ENCODE data around the gene NKX2-1. TPM values are rescaled to one million over a fixed set of nuclear protein-coding genes. Genes with fewer than 3 reads are reported as not detected.

NKX2-1 gene
- total RNA-seq, 3 donors from 2014 or later (not counting 1 experiment from before 2014, with no cell fraction given), result not detected

DNA sequence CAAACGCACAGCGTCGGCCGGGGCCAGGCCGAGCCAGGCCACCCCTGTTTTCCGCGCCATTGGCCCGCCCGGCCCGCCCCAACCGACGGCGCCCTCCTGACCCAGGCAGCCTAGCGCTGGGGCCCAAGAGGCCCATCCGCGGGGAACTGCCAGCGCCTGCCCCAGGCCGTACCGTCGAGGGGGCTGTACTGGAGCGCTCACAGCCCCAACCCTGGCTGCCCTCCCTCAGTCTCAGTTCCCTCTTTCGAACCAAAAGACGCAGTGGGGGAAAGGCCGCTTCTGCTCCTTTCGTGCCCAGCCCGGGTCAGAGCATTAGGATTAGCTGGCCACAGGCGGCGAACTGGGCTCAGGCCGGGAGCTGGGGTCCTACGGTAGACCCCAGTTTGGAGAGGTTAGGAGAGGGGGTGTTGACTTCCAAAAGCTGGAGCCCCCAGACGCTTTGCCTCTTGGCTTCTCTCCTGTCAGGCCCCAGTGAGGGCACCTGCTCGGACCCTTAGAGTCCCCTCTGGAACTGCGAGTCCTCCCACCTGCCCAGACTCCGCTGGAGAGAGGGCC is 1.9 kb downstream of the NKX2-1 start:
- Mint-ChIP-seq H3K36me3 (peaks cover 7% of the 10 kb centered on the region), H3K4me1 (no peaks in the 10 kb centered on the region), H3K27ac (no peak overlapping the region), H3K9me3 (peaks cover 0 to 5% of the 10 kb centered on the region in 2 donors), H3K27me3 (ENCODE audit: low read depth in 2 of 2) (peaks cover 49 to 60% of the 10 kb centered on the region in 2 donors), H3K4me3 (no peak overlapping the region)
- ATAC-seq, result no peak
- WGBS (ENCODE audit: insufficient coverage), result 9% methylated on average over 34 of the region's 34 CpGs
- TF ChIP-seq, protein P1, sequence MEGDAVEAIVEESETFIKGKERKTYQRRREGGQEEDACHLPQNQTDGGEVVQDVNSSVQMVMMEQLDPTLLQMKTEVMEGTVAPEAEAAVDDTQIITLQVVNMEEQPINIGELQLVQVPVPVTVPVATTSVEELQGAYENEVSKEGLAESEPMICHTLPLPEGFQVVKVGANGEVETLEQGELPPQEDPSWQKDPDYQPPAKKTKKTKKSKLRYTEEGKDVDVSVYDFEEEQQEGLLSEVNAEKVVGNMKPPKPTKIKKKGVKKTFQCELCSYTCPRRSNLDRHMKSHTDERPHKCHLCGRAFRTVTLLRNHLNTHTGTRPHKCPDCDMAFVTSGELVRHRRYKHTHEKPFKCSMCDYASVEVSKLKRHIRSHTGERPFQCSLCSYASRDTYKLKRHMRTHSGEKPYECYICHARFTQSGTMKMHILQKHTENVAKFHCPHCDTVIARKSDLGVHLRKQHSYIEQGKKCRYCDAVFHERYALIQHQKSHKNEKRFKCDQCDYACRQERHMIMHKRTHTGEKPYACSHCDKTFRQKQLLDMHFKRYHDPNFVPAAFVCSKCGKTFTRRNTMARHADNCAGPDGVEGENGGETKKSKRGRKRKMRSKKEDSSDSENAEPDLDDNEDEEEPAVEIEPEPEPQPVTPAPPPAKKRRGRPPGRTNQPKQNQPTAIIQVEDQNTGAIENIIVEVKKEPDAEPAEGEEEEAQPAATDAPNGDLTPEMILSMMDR (IDR thresholded peaks at IDR 0.05), result no peak
- peaks cover 39% of the 10 kb centered on the region for H3K27me3 ChIP-seq (ENCODE audit: control insufficient read depth, insufficient read depth, low read length)
- no peak overlapping the region for H3K27ac ChIP-seq (ENCODE audit: low read length)
- intact Hi-C loops (cut with micrococcal nuclease), result no loop called here
- H3K9me3 ChIP-seq (ENCODE audit: control insufficient read depth, insufficient read depth, low read length), result peaks cover 5% of the 10 kb centered on the region
- H3K36me3 ChIP-seq (ENCODE audit: control insufficient read depth, insufficient read depth, low read length), result no peaks in the 10 kb centered on the region
- H3K4me1 ChIP-seq (ENCODE audit: control insufficient read depth, insufficient read depth, low read length), result no peaks in the 10 kb centered on the region
- no peak overlapping the region for H3K4me3 ChIP-seq (ENCODE audit: low read length)
- no peak for DNase-seq

GRCh38 chr14:36517242-36518030 is 2.6 kb downstream of the NKX2-1 start:
- H3K27ac Mint-ChIP-seq, result no peak overlapping the region
- H3K36me3 Mint-ChIP-seq, result peaks cover 7% of the 10 kb centered on the region
- H3K9me3 Mint-ChIP-seq, result peaks cover 0 to 5% of the 10 kb centered on the region in 2 donors
- 8% methylated on average over 87 of the region's 87 CpGs for WGBS (ENCODE audit: insufficient coverage)
- Histone ChIP-seq H3K27me3 (ENCODE audit: control insufficient read depth, insufficient read depth, low read length) (peaks cover 42% of the 10 kb centered on the region), H3K27ac (ENCODE audit: low read length) (no peak overlapping the region), H3K4me3 (ENCODE audit: low read length) (no peak overlapping the region), H3K36me3 (ENCODE audit: control insufficient read depth, insufficient read depth, low read length) (no peaks in the 10 kb centered on the region), H3K9me3 (ENCODE audit: control insufficient read depth, insufficient read depth, low read length) (peaks cover 5% of the 10 kb centered on the region), H3K4me1 (ENCODE audit: control insufficient read depth, insufficient read depth, low read length) (no peaks in the 10 kb centered on the region)
- no peak overlapping the region for H3K4me3 Mint-ChIP-seq
- H3K27me3 Mint-ChIP-seq (ENCODE audit: low read depth in 2 of 2), result peaks cover 45 to 60% of the 10 kb centered on the region in 2 donors
- no peak for DNase-seq
- TF ChIP-seq, protein P1 (IDR thresholded peaks at IDR 0.05), result no peak
- intact Hi-C loops (cut with micrococcal nuclease), result no loop called here
- no peaks in the 10 kb centered on the region for H3K4me1 Mint-ChIP-seq
- ATAC-seq, result no peak

GRCh38 chr14:36516719-36517241 is 3.3 kb downstream of the NKX2-1 start:
- Mint-ChIP-seq H3K4me1 (no peaks in the 10 kb centered on the region), H3K9me3 (peaks cover 0 to 5% of the 10 kb centered on the region in 2 donors), H3K36me3 (peaks cover 7% of the 10 kb centered on the region), H3K4me3 (no peak overlapping the region), H3K27me3 (ENCODE audit: low read depth in 2 of 2) (peaks cover 45 to 60% of the 10 kb centered on the region in 2 donors), H3K27ac (no peak overlapping the region)
- TF ChIP-seq, protein P1 (IDR thresholded peaks at IDR 0.05), result no peak
- no peaks in the 10 kb centered on the region for H3K36me3 ChIP-seq (ENCODE audit: control insufficient read depth, insufficient read depth, low read length)
- DNase-seq, result no peak
- no peaks in the 10 kb centered on the region for H3K4me1 ChIP-seq (ENCODE audit: control insufficient read depth, insufficient read depth, low read length)
- WGBS (ENCODE audit: insufficient coverage), result 15% methylated on average over 13 of the region's 16 CpGs
- no peak for ATAC-seq
- no peak overlapping the region for H3K4me3 ChIP-seq (ENCODE audit: low read length)
- no peak overlapping the region for H3K27ac ChIP-seq (ENCODE audit: low read length)
- intact Hi-C loops (cut with micrococcal nuclease), result no loop called here
- H3K27me3 ChIP-seq (ENCODE audit: control insufficient read depth, insufficient read depth, low read length), result peaks cover 46% of the 10 kb centered on the region
- peaks cover 5% of the 10 kb centered on the region for H3K9me3 ChIP-seq (ENCODE audit: control insufficient read depth, insufficient read depth, low read length)
